HG03571 (cell line): ENCODE measurements around the gene ADGRB3.
"Not testable (repeated sequence)": the region's sequence is repeated elsewhere in the genome, so short reads cannot be mapped to it uniquely, and the experiment has no call there.

Experiments used
- ATAC-seq: cut with Tn5 transposase; IDR thresholded peaks from one replicate; pipeline ENCODE4 v1.9.1; 2021; ENCODE audit not compliant: unreplicated experiment

ADGRB3 gene

GRCh38 chr6:68777956-68778355 lies 142.9 kb downstream of the ADGRB3 start:
- ATAC-seq: no peak

DNA sequence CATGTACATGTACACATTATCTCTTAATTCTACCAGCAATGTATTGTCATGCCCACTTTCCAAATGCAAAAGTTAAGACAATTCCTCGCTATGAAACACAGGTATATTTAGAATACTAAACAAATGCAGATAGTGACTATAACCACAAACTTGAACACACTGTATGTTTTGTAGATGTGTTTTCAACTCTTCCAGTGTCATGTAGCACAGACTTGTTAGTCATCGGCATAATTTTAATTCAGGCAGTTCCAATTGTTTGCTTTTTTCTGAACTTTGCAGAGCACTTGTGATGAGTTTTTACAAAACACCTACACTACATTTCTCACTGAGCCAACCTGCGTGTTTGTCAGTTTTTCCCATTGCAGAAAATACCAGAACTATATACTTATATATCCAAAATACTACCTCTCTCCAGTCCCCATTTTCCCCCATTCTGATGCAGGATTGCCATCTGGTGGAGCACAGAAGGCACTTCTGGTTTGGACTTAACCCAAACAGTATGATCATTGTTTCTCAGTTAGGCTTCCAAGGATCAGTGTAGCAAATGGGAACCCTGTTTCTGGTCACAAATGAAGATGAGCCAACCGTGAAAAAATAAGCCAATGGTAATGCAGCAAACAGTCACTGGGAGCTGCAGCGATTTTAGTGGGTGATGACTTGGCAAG lies 143.4 kb downstream of the ADGRB3 start:
- ATAC-seq: no peak

DNA sequence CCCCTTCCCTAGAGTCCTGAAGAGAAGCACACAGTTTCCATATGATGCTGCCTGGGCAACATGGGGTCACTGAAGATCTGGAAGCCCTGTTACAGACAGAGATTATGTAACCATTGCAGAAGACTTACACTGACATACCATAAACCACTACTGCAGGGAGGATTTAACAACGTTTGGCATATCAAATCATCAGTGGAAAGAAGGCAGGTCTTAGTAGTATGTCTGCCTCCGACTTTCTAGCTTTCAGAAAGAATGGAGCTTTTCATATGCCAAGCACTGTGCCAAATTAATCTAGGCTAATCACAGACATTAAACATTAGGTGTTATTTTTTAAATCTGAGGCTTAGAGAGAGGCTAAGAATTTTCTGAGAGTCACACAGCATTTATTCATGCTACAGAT lies 144.3 kb downstream of the ADGRB3 start:
- no peak for ATAC-seq

GRCh38 chr6:68790128-68790527 lies 155.0 kb downstream of the ADGRB3 start:
- ATAC-seq: not testable (repeated sequence)

GRCh38 chr6:68814976-68815375 lies 179.9 kb downstream of the ADGRB3 start:
- not testable (repeated sequence) for ATAC-seq

GRCh38 chr6:68826501-68826900 lies 191.4 kb downstream of the ADGRB3 start:
- ATAC-seq: no peak

DNA sequence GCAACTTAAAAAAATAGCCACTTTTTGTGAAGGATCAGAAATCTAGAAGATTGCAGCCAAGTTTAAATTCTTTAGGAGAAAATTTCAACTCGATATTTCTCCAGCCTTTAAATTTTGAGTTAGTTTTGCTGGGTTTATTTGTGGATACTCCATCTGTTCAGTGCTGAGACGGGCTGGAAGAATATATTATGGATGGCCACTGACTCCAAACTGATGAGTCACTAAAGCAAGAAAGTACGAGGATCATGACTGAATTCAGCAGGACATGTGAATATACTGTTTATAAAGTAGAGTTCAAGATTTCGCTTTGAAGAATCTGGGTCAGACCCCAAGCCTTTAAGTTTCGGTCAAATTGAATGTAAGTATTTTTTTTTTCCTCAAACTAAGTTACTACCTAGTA lies 199.5 kb downstream of the ADGRB3 start:
- ATAC-seq: no peak

DNA sequence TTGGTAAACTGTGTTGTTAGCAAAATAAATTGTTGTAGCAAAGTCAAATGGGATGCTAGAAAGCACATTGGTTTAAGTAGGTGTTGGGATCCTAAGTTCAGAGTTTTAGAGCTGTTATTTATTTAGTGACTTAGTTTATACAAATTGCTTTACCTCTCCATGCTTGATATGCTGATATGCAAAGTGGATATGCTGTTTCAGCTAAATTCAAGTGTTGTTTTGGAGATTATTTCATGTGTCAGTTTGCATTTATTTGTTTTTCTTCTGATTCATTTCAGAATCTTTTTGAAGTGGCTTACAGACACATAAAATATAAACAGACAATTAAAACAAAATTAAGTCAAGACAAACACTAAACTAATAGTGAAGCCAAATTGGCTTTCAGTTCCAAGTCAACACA lies 203.5 kb downstream of the ADGRB3 start:
- ATAC-seq: no peak

GRCh38 chr6:68852791-68853190 lies 217.7 kb downstream of the ADGRB3 start:
- ATAC-seq: no peak

GRCh38 chr6:68859233-68859632 lies 224.2 kb downstream of the ADGRB3 start:
- ATAC-seq: no peak

GRCh38 chr6:68868646-68869045 lies 233.6 kb downstream of the ADGRB3 start:
- no peak for ATAC-seq

DNA sequence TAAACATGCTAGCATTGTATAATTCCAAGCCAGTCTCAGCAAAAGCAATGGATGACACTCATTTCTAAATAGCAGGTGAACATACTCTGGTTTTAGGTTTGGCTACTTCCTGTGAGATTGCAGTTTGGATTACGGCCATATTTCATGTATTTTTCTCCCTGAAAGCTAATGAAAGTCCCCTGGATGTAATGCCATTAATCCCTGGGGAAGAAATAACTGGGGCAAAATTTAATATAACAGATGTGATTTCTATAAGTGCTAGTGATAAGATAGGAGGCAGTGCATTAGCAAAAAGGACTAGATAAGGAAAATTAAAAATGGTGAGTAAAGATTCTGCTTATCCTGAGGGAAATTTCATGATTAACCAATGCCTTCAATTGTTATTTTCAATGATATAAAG lies 238.2 kb downstream of the ADGRB3 start:
- ATAC-seq: no peak

- no peak for ATAC-seq
Observed at GRCh38 chr6:68874747-68875146, 239.7 kb downstream of the ADGRB3 start.

DNA sequence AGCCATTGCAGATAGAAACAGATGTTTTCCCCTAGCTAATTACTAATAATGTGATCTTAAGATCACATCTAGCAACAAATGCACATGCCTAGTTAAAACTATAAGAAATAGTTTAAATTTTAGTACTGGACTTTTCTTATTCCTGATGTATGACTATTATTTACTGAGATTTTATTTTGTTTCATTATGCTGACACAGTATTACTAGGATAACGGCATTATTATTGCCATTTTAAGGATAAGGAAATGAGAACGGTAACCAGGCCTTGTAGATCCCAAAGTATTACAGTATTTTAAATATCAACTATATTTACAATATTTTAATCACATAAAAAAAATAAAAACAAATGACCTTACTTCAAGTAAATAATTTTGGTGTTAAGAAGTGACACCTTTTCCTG lies 240.3 kb downstream of the ADGRB3 start:
- no peak for ATAC-seq

- ATAC-seq: no peak
Observed at GRCh38 chr6:68876792-68877493, 241.9 kb downstream of the ADGRB3 start.

- no peak for ATAC-seq
Observed at GRCh38 chr6:68880050-68880813, 245.2 kb downstream of the ADGRB3 start.

DNA sequence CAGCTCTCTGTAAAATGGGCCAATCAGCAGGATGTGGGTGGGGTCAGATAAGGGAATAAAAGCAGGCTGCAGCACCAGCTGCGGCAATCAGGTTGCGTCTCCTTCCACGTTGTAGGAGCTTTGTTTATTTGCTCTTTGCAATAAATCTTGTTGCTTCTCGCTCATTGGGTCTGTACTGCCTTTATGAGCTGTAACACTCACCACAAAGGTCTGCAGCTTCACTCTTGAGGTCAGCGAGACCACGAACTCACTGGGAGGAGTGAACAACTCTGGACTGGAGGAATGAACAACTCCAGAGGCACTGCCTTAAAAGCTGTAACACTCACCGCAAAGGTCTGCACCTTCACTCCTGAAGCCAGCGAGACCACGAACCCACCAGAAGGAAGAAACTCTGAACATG lies 248.2 kb downstream of the ADGRB3 start:
- not testable (repeated sequence) for ATAC-seq

GRCh38 chr6:68891419-68891818 lies 256.3 kb downstream of the ADGRB3 start:
- ATAC-seq: no peak

- no peak for ATAC-seq
Observed at GRCh38 chr6:68892452-68892851, 257.4 kb downstream of the ADGRB3 start.

DNA sequence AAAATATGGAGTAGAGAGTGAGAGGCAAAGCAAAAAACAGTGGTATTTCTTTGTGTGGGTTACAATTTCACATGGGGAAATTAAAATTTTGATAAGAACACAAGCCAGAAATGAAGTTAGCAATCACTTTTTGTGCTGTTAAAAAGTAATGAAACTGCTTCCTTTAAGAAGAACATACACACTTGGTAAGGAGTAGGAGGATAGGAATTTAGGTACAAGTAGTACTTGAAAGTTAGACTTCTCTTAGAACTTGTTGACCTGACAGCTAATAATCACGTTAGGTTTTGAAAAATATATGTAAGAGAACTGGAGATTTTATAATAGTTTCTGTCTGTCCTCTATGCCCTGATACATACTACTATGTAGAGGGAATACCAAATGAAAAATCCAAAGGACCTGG lies 260.8 kb downstream of the ADGRB3 start:
- ATAC-seq: no peak

DNA sequence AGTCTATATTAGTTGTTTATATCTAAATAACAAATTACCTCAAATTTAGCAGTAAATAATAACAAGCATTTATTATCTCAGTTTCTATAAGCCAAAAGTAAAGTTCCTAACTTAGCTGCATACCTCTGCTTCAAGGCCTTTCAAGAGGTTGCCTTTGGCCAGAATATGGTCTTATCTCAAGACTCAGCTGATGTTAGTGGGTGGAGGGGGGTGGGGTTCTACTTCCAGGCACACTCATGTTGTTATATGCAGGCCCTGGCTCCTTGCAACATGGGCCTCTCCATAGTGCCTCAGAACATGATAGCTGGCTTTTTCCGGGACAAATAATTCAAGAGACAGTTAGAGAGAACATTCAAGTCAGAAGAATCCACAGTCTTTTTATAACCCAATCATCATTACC lies 266.0 kb downstream of the ADGRB3 start:
- no peak for ATAC-seq

DNA sequence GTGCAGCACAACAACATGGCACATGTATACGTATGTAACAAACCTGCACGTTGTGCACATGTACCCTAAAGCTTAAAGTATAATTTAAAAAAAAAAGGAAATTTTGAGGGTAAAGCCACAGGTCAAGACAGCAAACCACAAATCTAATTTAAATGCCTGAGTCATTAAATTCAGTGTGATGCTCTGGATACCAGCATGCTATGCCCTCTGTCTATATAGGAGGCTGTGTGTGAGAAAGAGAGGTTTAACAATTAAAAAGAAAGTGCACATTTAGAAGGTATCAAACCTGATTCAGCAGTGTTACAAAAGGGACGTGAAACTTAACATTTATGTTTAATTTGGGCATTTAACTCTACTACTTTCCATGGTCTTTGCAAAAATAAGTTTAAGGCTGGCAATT lies 276.3 kb downstream of the ADGRB3 start:
- no peak for ATAC-seq
